Hematopoietic multipotent progenitor cell treated with erythropoietin and hydrocortisone succinate and interleukin-3 and kit ligand, for 4 days (in vitro differentiated cells): ENCODE data around the gene SOCS4.

Source experiments
- DNase-seq: peaks from one replicate; pipeline ENCODE4 v3.0.0-alpha.2; 2015

The SOCS4 gene

DNA sequence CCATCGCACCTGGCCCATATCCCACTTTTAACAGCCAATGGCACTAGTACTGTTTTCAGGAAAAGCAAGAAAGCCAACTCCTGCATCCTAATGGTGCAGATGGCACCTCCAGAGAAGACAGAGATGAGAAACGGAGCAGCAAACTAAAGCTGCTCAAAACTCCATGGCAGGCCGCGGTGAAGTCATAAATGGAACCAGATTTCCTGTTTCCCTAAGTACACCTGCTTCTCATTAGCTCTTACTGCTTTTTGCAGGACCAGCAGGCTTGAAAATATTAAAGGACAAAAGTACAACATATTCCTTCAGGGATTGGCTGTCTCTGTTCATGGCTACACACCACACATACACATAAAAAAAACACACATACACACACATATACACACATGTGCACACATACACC is 65.3 kb downstream of the SOCS4 start:
- no peak for DNase-seq

DNA sequence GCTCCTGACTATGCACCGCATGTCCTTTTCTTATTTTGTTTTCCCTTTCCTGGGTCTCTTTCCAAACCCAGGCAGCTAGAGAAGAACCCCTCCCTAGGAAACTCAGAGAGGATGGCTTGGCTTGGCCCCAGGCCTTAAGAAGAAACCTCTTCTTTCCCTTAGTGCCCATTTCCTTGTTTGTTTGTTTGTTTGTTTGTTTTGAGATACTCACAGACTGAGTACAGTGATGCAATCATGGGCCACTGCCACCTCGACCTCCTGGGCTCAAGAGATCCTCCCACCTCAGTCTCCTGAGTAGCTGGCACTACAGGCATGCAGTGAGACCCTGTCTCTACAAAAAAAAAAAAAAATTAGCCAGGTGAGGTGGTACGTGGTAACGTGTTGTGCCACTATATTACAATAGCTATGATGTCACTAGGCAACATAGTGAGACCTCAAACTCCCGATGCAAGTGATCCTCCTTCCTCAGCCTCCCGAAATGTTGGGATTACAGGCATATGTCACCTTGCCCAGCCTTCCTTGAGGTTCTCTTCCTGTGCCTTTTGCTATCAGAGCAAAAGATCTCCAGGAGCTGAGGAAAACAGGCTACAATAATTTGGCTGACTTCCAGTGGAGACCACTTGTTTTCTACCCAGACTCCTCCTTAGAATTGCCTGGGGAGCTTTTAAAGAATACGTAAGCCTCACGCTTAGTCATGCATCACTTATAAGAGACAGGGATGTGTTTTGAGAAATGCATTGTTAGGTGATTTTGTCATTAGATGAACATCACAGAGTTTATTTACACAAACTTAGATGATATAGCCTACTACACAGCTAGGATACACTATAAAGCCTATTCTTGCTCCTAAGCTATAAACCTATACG is 67.5 kb downstream of the SOCS4 start:
- no peak for DNase-seq

DNA sequence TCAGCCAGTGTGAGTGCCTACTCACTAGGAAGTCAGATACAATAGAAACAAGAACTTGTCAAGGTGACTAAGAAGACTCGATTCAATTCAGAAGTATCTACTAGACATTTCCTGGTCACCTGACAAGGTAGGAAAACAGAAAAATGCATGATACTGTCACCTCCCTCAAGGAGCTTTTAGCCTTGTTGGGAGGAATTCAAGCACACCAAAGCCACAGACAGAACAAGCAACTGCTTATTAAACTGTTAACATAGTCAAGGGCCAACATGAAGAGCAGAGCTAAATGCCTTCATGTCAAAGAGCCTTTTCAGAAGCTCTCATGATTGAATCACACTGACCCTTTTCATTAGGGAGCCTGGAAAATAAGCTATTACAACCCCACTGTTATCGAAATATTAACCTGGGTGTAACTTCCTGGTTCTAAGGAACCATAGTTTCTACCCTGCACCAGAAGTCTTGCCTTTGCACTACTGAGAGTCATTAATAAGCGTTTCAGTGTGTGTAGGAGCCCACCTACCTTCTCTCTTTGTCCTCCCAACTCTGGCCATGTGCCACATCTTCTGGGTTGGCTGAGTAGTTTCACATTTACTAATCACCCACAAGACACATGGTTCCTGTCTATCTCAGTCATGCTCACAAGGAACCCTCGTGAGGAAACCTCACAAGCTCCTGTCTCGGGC is 71.0 kb downstream of the SOCS4 start:
- peak; percentile 68 for DNase-seq

DNA sequence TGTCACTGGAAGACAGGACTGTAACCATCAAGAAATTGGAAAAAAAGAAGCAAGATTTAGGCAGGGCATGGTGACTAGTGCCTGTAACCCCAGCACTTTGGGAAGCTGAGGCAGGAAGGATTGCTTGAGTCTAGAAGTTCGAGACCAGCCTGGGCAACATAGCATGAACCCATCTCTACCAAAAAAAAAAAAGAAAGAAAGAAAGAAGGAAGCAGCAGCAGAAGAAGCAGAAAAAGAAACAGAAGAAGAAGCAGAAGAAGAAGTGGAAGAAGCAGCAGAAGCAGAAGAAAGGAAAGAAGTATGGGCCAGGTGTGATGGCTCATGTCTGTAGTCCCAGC is 71.5 kb downstream of the SOCS4 start:
- no peak for DNase-seq
